ENCODE measurements around the gene SH3YL1. TPM values are rescaled to one million over a fixed set of nuclear protein-coding genes. Genes with fewer than 3 reads are reported as not detected.

SH3YL1 gene
- total RNA-seq, 4 donors from 2014 or later = 14.9 to 31.4 (median 26.7) TPM

DNA sequence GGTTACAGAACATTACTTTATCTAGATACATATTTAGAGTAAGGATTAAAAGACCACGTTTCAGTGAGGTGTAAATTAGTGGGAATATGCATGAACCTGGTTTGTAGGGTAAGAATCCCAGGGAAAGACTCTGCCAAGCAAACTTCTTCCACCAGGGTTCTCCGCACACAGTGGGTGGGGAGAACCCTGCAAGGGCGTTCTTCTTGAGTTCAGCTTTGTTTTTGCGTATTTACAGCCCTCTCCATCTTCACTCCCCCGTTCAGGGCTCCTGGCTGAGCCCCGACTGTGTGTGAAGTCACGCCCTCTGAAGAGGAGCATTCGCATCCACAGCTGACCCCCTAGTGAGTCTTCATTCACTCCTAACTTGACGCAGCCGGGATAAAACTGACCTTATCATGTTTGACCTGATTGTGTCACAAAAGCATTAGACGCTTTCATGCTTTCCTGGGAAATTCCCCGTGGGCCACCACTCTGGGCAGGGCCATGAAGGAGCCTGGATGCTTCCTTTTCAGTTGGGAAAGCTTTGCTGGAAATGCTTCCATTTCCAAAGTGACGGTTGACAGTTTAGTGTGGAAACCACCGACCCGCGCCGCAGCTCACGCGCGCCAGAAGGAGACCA, 23.1 kb upstream of the SH3YL1 start:
- Histone ChIP-seq H3K4me3 (peak overlapping the region in 1 of 2 donors; percentile 55), H3K27me3 (peaks cover 53% of the 10 kb centered on the region), H3K4me1 (peaks cover 4 to 35% (median 12%) of the 10 kb centered on the region in 3 donors), H3K9me3 (no peaks in the 10 kb centered on the region), H3K27ac (no peak overlapping the region), H3K36me3 (peaks cover 0 to 20% of the 10 kb centered on the region in 2 donors)
- ATAC-seq = peak; percentile 26
- TF ChIP-seq EP300 (IDR thresholded peaks at IDR 0.05) = no peak
- peak; percentile 6 for TF ChIP-seq POLR2AphosphoS5 (IDR thresholded peaks at IDR 0.05)
- TF ChIP-seq POLR2A (IDR thresholded peaks at IDR 0.05) = no peak
- WGBS, 2 donors (ENCODE audit: low coverage in 1 of 2) = 37 to 38% methylated on average over 5 to 16 of the region's 20 CpGs

DNA sequence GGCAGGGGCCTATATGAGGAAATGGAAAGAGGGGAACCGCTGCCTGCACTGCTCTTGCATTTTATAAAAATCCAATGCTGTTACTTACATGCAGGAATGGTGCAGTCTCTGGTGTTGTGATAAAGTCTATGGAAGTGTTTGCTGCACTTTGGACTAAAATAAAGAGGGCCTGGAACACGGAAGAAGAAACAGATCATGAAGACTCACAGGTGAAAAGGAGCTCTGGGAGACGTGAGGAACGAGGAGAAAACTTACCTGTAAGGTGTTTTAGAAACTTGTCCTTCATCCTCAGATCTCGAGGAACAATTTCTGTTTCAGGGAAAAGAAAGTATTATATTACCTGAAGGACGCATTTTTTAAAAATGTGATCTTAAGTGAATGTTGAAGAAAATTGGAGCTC, 22.2 kb upstream of the SH3YL1 start:
- Histone ChIP-seq H3K9me3 (no peaks in the 10 kb centered on the region), H3K27me3 (peaks cover 48% of the 10 kb centered on the region), H3K27ac (no peak overlapping the region), H3K4me3 (no peak overlapping the region), H3K4me1 (peaks cover 4 to 35% (median 12%) of the 10 kb centered on the region in 3 donors), H3K36me3 (peaks cover 0 to 29% of the 10 kb centered on the region in 2 donors)
- no peak for ATAC-seq
- WGBS, 2 donors (ENCODE audit: low coverage in 1 of 2) = 86 to 90% methylated on average over 2 to 6 of the region's 6 CpGs
- TF ChIP-seq POLR2A (IDR thresholded peaks at IDR 0.05) (no peak), EP300 (IDR thresholded peaks at IDR 0.05) (no peak), POLR2AphosphoS5 (IDR thresholded peaks at IDR 0.05) (no peak)
- TF ChIP-seq, protein P1, sequence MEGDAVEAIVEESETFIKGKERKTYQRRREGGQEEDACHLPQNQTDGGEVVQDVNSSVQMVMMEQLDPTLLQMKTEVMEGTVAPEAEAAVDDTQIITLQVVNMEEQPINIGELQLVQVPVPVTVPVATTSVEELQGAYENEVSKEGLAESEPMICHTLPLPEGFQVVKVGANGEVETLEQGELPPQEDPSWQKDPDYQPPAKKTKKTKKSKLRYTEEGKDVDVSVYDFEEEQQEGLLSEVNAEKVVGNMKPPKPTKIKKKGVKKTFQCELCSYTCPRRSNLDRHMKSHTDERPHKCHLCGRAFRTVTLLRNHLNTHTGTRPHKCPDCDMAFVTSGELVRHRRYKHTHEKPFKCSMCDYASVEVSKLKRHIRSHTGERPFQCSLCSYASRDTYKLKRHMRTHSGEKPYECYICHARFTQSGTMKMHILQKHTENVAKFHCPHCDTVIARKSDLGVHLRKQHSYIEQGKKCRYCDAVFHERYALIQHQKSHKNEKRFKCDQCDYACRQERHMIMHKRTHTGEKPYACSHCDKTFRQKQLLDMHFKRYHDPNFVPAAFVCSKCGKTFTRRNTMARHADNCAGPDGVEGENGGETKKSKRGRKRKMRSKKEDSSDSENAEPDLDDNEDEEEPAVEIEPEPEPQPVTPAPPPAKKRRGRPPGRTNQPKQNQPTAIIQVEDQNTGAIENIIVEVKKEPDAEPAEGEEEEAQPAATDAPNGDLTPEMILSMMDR (IDR thresholded peaks at IDR 0.05) = no peak

DNA sequence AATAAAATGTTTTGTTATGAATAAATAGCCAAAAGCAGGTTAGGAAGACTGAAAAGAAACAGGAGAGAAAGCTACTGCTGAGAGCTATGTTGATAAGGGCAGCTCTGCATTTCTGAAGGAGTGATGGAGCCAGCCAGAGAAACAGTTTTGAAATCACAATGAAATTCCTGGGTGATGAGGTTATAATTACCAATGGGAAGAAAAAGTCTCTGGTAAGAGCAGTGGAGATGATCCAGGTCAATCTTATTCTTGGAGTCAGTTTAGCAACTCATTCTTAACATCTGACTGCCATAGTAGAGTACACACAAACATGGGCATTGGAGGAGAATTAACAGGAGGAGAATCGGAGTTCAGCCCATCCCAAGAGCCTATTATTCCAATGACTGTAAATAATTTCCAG, 21.7 kb upstream of the SH3YL1 start:
- 50 to 77% methylated on average over 1 of the region's 1 CpG for WGBS, 2 donors (ENCODE audit: low coverage in 1 of 2)
- ATAC-seq = peak; percentile 23
- no peak overlapping the region for H3K27ac ChIP-seq
- H3K27me3 ChIP-seq = peaks cover 43% of the 10 kb centered on the region
- peaks cover 0 to 34% of the 10 kb centered on the region in 2 donors for H3K36me3 ChIP-seq
- peaks cover 4 to 35% (median 12%) of the 10 kb centered on the region in 3 donors for H3K4me1 ChIP-seq
- H3K9me3 ChIP-seq = no peaks in the 10 kb centered on the region
- no peak for TF ChIP-seq POLR2AphosphoS5 (IDR thresholded peaks at IDR 0.05)
- TF ChIP-seq, protein P1 (IDR thresholded peaks at IDR 0.05) = no peak
- no peak for TF ChIP-seq POLR2A (IDR thresholded peaks at IDR 0.05)
- TF ChIP-seq EP300 (IDR thresholded peaks at IDR 0.05) = no peak
- no peak overlapping the region for H3K4me3 ChIP-seq

DNA sequence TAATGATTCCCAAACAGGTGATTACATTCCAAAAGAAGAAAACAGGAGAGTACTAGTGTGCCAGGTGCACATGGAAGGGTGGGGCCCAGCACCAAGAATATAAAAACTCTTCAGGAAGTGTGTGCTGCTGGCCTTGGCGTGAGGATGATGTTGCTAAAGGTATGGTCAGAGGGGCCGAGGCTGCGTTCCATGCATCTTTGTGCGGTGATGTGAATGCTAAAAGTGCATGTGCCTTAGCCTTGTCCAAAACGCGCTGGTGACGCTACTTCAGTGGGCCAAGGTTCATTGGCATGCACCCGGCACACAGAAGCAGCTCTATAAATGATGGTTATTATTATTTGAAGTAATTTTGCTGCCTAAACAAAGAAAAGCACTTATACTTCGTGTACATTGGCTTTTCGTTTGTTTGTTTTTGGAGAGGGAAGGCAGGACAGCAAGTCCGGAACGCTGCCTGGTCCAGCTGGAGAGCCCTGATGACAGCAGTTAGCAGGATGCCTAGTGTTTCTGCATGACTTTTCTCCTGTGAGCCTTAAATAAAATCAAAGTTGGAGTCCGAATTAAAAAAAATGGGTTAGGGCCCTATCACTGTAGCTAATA, 21.2 kb upstream of the SH3YL1 start:
- Histone ChIP-seq H3K9me3 (no peaks in the 10 kb centered on the region), H3K4me1 (peaks cover 4 to 32% (median 12%) of the 10 kb centered on the region in 3 donors), H3K27me3 (peaks cover 38% of the 10 kb centered on the region), H3K36me3 (peaks cover 0 to 39% of the 10 kb centered on the region in 2 donors), H3K27ac (no peak overlapping the region), H3K4me3 (no peak overlapping the region)
- TF ChIP-seq EP300 (IDR thresholded peaks at IDR 0.05) (no peak), POLR2AphosphoS5 (IDR thresholded peaks at IDR 0.05) (no peak), POLR2A (IDR thresholded peaks at IDR 0.05) (no peak)
- TF ChIP-seq, protein P1 (IDR thresholded peaks at IDR 0.05) = no peak
- WGBS, 2 donors (ENCODE audit: low coverage in 1 of 2) = 71 to 82% methylated on average over 8 to 12 of the region's 13 CpGs
- ATAC-seq = no peak

DNA sequence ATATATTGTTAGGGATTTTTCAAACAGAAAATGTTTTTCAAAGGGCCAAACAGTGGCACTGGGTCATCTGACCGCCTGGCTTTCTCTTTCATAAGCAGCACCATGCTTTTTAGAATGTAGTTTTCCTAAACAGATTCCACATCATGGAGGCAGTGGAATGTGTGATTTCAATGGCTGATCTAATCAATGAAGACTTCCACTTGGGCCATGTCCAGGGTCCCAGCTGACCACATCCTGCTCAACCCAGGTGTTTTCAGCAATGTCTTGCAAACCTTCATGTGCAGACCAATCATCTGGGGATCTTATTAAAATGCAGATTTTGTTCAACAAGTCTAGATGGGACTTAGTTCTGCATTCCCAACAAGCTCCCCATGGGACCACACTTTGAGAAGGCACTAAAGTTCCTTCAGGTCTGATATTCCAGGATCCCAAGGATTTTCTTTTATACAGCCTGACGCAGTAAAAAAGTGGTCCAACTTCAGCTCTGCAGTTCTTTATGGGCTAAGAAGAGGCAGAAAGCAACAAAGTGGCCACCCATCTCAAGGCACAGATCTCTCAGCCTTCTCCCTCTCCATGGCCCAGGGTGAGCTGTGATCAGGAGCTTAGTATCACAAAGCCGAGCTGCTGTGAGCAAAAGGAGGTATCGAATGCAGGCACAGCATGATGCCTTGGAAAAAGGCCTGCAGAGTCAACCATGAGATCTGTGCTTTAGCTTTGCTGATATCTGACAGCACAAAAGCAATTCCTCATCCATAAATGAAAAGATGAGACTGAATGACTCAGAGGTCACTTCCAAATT, 20.4 kb upstream of the SH3YL1 start:
- TF ChIP-seq POLR2A (IDR thresholded peaks at IDR 0.05) = no peak
- TF ChIP-seq, protein P1 (IDR thresholded peaks at IDR 0.05) = no peak
- no peak for TF ChIP-seq POLR2AphosphoS5 (IDR thresholded peaks at IDR 0.05)
- no peak for TF ChIP-seq EP300 (IDR thresholded peaks at IDR 0.05)
- H3K4me3 ChIP-seq = no peak overlapping the region
- no peak overlapping the region for H3K27ac ChIP-seq
- peaks cover 2 to 24% (median 8%) of the 10 kb centered on the region in 3 donors for H3K4me1 ChIP-seq
- peaks cover 0 to 47% of the 10 kb centered on the region in 2 donors for H3K36me3 ChIP-seq
- no peak for ATAC-seq
- peaks cover 30% of the 10 kb centered on the region for H3K27me3 ChIP-seq
- H3K9me3 ChIP-seq = no peaks in the 10 kb centered on the region
- WGBS, 2 donors (ENCODE audit: low coverage in 1 of 2) = 86 to 88% methylated on average over 2 to 4 of the region's 4 CpGs

Measured in gastroesophageal sphincter (tissue), 4 donors.